Bronchial epithelial cell (primary cell): ENCODE results near the gene CHST8. TPM values are rescaled to one million over a fixed set of nuclear protein-coding genes. Genes with fewer than 3 reads are reported as not detected.

ENCODE experiments used
- DNase-seq: peaks from one replicate; pipeline ENCODE4 v3.0.0-alpha.2; 2010; ENCODE audit warnings: low read depth
- FAIRE-seq: peaks from 2 replicates; lab custom pipeline; 2011; peaks lifted over from hg19 to GRCh38; lab: Jason Lieb, UNC
- H3K27me3 ChIP-seq: 2 replicates; pipeline ENCODE4 v1.5.1; 2011; ENCODE audit warnings: low read length; ENCODE audit not compliant: control insufficient read depth, insufficient read depth
- H3K36me3 ChIP-seq: 2 replicates; pipeline ENCODE4 v1.5.1; 2011; ENCODE audit warnings: low read length; ENCODE audit not compliant: control insufficient read depth, insufficient read depth
- H3K4me3 ChIP-seq: 2 replicates; pipeline ENCODE4 v1.5.1; 2011; ENCODE audit warnings: mild to moderate bottlenecking, low read depth, low read length, control low read depth
- CTCF ChIP-seq: IDR thresholded peaks from 2 replicates; pipeline ENCODE4 v1.5.1; 2011; ENCODE audit warnings: mild to moderate bottlenecking, moderate library complexity, low read length, control low read depth, inconsistent platforms; ENCODE audit not compliant: insufficient read depth, severe bottlenecking
- total RNA-seq: library from RNA; depleted of rRNA; stranded (reverse); fragments of >200 nt; gene quantifications from 2 replicates; pipeline ENCODE4 v1.2.1, GENCODE V29; 2014

The CHST8 gene
- total RNA-seq, 1 donor from 2014 or later = under 0.01 TPM

GRCh38 chr19:33737681-33738371, 116.1 kb downstream of the CHST8 start:
- DNase-seq = no peak
- H3K27me3 ChIP-seq = no peaks in the 10 kb centered on the region
- FAIRE-seq = no peak
- H3K4me3 ChIP-seq = no peak overlapping the region
- TF ChIP-seq CTCF = no peak
- H3K36me3 ChIP-seq = no peaks in the 10 kb centered on the region

GRCh38 chr19:33740811-33741396, 119.2 kb downstream of the CHST8 start:
- FAIRE-seq (no peak), DNase-seq (peak; percentile 5)
- Histone ChIP-seq H3K27me3 (no peaks in the 10 kb centered on the region), H3K36me3 (no peaks in the 10 kb centered on the region), H3K4me3 (no peak overlapping the region)
- TF ChIP-seq CTCF = no peak

- Histone ChIP-seq H3K4me3 (no peak overlapping the region), H3K27me3 (no peaks in the 10 kb centered on the region), H3K36me3 (no peaks in the 10 kb centered on the region)
- FAIRE-seq (no peak), DNase-seq (no peak)
- no peak for TF ChIP-seq CTCF
Measured at GRCh38 chr19:33745297-33745696, 123.5 kb downstream of the CHST8 start.

- FAIRE-seq (no peak), DNase-seq (no peak)
- no peak overlapping the region for H3K4me3 ChIP-seq
- no peaks in the 10 kb centered on the region for H3K36me3 ChIP-seq
- no peak for TF ChIP-seq CTCF
- no peaks in the 10 kb centered on the region for H3K27me3 ChIP-seq
Measured at GRCh38 chr19:33746159-33746558, 124.4 kb downstream of the CHST8 start.

GRCh38 chr19:33747273-33747672, 125.5 kb downstream of the CHST8 start:
- Histone ChIP-seq H3K4me3 (no peak overlapping the region), H3K27me3 (no peaks in the 10 kb centered on the region), H3K36me3 (no peaks in the 10 kb centered on the region)
- no peak for DNase-seq
- FAIRE-seq = no peak
- TF ChIP-seq CTCF = no peak
